HG03025 (cell line): Measurements from ENCODE around the gene AMFR.

Source experiments
- ATAC-seq: cut with Tn5 transposase; IDR thresholded peaks from one replicate; pipeline ENCODE4 v1.9.1; 2021; ENCODE audit warnings: mild to moderate bottlenecking, moderate library complexity; ENCODE audit not compliant: unreplicated experiment, low FRiP score

Gene AMFR

DNA sequence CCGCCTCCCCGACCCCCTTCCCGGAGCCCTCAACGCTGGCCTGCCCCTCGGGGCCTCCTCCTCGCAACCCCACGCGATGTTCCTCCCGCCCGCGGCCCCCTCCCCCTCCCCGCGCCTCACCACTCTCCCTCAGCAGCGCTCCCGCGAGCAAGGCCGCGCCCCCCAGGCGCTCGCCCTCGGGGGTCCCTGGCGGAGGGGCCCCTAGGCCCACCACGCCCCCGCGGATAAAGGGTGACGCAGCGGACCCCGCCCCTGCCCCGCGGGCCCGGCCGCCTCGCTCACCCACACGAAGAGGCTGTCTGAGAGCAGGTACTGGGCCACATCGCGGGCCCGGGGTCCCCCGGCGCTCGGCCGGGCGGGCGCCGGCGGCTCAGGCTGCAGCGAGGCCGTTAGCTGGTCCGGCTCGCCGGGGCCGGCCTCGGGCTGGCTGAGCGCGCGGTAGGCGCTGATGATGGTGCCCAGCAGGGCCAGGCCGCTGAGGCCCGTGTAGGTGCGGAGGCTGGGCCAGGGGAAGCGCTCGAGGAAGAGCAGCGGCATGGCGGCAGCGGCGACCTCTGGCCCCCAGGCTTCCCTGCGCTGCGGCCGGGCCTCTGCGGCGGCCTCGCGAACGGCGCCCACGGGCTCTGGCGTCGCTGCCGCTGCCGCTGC, 430 bp downstream of the AMFR start:
- peak; percentile 42 for ATAC-seq

DNA sequence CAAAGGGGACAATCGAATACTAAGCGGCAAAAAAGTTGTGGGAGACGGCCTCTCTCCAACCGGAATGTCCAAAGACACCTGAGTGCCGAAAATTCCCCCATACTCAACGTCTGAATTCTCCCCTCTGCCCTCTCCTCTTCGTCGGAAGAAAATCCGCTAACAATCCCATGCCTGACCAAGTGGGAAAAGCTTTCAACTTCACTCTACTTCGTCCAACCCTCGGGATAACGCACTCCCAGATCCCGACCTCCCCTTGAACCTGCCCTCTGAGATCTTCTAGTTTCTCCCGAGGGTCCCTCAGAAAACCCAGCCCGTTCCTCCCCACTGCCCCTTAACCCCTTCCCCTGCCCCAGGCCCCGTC, 961 bp downstream of the AMFR start:
- no peak for ATAC-seq

DNA sequence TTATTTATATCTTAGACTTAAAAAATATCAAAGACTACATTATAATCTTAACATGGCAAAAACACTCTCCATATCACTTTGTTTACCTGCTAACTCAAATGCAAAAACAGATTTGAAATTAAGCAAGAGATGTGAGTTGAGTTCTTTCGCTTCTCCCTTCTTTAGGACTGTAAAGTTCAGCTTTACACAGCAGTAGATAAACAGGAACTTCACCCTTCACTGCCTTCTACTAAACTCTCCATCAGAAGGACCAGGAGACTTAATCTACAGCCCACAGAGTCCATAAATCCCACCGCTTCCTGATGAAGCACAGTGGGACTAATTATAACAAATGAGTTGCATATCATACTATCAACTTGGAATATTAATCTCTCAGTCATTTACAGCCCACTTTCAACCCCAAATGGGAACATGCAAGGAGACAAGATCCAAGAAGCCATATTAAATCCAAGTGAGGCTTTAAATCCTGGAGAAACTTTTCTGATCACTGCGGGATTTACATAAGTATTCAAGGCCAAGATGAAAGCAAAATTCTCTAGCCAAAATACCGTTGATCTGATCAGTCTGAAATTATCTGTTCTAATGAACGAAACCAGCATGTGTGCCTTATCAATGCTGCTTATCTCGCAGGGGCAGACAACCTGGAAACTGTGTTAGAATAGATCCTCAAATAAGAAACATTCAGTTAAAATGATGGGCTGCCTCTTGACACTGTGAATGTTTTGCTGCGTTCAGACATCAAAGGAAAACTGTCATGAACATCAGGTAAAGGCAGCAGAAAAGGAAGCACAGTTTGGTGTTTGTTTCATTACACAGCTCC, 1.6 kb downstream of the AMFR start:
- ATAC-seq, result no peak

DNA sequence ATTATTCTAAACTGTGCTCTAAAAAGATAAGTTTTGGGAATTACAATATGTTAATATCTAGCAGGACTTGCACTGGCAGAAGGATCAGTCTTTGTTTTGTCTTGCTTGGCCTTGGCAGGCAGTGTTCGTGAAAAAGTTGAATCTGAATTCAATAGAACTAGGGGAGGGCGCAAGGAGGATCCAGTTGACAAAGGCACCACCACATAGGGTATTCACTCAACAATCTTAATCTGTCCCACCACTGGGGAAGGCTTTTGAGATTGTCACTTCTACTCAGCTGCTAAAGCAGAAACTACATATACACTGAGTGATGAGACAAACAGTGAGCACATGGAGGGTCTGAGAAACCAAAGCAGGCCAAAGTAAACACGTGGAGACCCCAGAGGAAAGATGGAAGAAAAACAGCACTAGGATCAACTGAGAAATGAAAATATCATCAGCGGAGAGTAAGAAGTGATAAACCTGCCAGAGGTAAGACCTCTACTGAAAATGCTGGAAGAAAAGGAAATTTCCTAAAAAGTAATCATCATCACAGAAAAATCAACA, 2.4 kb downstream of the AMFR start:
- no peak for ATAC-seq

DNA sequence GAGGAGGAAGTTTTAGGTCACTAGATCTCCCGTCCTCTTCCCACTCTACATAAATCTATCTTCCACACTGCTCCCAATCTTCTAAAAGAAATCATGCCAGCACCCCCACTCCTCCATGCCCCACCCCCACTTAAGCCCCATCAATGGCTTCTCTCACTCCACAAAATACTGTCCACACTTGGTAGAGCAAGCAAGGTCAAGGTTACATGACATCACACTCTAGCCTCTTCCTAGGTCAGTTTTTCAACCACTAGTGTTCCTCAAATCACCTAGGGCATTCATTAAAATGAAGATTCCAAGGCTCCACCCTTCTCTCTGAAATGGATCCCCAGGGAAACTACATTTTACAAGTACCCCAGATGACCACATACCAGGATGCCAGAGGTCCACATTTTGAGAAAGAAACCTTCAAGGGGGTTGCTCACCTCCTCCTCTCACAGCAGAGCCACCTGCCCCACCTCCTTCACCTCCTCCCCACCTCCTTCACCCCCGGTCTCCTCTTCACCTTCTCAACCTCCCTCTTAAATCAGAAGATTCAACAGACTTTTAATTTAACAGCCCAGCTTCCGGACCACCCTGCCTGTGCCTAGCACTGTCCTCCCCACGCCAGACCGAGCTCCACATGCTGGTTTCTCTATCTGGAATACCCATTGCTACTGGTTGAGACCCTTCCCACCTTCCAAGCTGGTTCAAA, 3.2 kb downstream of the AMFR start:
- no peak for ATAC-seq

DNA sequence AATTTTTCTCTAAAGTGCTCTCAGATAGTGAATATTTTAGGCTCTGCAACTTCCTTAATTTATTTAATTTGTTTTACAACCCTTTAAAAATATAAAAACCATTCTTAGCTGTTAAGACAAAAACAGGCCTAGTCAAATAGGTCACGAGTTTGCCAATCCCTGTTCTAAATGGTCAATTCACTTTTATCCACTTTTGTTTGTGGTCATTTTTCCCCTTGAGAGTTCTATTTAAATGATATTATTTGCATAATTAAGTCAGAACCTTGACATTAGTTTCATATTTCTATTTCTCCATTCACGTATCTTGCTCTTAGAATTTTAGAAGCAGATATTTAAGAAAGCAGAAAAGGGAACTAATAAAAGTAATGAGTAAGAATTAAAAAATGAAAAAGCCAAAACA, 4.0 kb downstream of the AMFR start:
- ATAC-seq, result no peak

DNA sequence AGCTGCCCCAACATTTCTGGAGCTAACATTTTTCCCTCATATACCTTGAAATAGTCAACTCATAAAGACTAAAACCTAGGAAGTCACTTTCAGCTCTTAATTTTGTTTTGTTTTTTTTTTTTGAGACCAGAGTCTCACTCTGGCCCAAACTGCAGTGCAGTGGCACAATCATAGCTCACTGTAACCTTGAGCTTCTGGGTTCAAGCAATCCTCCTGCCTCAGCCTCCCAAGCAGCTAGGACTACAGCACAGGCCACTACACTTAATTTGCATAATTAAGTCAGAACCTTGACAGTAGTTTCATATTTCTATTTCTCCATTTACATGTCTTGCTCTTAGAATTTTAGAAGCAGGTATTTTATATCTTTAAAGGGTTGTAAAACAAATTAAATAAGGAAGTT, 4.7 kb downstream of the AMFR start:
- no peak for ATAC-seq

DNA sequence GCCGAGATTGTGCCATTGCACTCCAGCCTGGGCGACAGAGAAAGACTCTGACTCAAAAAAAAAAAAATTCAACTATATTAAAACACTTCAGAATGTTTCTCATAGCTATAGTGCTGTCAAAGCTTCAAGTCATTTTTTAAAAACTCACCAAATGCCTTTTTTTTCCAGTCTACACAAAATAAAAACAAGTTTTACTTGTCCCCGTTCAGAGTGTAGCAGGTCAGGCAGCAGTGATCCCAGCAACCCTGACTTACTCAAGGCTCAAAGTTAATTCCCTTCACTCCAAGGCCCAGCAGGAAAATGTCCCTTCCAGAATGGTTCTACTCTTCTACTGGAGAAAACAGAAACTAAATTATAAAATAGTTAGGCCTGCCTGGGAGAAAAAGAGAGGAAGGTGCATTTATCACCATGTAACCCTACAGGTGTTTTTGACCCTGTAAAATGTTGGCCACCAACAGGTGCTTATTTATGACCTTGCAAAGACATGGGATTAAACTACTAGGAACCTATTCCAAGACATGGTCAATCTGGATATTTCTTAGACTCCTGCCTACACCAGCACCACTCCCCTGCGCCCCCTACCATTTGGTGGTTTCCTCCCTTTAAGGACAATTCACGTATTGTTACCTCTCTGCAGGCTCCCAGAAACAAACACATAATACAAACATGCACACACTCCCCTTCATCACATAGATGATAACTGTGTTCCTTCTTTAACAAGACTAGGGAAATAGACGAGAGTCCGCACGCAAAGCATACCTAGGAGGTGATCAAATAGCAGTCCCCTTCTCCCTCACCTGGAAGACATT, 5.4 kb downstream of the AMFR start:
- ATAC-seq, result no peak

DNA sequence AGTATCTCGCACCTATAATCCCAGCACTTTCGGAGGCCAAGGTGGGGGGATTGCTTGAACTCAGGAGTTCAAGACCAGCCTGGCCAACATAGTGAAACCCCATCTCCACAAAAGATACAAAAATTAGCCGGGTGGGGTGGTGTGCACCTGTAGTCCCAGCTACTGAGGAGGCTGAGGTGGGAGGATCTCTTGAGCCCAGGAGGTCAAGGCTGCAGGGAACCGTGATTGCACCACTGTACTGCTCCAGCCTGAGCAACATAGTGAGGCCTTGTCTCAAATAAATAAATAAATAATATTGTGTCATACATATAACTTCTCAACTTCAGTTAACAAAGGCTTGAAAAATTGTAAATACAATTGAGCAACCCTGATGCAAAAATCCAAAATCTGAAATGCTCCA, 8.2 kb downstream of the AMFR start:
- no peak for ATAC-seq

DNA sequence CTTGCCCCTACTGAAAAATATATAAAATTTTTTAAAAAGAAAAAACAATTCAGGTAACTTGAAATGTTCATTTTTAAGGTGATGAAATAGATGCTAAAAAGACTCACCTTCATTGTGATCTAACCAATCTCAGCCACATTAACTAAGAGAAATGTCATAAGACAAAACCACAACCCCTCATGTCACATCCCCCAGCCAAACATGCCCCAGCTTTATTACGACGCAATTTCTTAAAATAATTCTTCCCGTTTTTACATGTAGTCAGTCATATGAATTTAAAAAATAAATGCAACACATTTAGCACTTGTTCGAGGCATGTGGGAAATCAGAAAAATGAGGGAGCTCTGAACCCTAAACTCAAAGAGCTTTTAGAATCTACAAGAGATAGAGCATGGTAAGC, 9.5 kb downstream of the AMFR start:
- no peak for ATAC-seq

DNA sequence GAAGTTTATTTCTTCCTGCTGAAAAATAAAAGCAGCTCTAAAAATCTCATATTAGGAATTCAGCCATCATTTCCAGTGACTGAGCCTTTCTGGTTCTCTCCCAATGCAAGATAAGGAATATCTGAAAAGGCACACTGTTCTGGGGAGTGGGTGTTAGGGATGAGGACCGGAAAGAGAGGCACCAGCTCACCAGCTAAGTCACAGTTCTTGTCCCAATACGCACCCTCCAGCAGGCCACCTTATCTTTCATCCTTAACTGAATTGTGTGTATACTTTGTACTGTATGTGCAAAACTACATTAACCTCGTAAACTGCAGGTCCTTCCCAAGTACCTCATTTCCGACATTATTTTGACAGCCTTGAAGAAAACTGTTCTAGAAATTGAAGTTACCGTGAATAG, 11.0 kb downstream of the AMFR start:
- ATAC-seq, result no peak

DNA sequence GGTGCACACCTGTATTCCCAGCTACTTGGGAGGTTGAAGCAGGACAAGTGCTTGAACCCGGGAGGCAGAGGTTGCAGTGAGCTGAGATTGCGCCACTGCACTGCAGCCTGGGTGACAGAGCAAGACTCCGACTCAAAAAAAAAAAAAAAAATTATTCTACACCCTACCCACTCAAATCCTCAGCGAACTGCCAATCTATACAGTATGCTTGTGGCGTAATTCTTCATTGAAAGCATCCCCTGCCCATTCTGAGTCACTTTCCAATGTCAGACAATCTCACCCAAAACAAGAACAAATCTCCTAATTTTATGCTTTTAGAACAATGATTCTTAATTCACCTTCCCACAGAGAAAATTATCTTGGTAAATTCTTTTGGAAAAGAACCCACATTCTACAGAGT, 12.0 kb downstream of the AMFR start:
- ATAC-seq, result no peak

DNA sequence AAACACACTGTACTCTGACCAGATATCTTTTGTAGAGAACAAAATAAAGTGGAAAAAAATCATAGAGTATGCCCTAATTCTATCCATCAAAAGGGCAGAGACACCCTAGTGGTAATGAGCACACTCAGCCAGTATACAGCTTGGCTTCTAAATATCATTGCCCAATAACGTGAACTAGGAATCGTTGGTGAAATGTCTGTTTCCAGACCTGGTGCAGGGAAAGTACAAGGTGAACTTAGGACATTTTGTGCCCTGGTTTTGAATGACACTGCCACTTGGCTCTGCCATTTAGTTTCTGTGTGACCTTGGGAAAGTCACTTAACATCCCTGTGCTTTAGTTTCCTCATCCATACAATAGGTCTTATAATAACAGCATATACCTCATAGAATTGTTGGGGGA, 13.7 kb downstream of the AMFR start:
- no peak for ATAC-seq

DNA sequence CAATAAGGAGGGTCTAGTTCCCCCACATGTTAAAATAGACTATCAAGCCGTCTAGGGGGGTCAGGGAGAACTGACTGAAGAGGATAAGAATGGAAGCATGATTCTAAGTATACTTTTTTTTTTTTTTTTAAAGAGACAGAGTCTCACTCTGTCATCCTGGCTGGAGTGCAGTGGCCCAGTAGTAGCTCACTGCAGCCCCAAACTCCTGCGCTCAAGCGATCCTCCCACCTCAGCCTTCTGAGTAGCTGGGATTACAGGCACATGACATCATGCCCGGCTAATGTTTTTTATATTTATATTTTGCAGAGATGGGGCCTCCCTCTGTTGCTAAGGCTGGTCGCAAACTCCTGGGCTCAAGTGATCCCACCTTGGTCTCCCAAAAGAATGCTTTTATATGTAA, 14.2 kb downstream of the AMFR start:
- ATAC-seq, result no peak

DNA sequence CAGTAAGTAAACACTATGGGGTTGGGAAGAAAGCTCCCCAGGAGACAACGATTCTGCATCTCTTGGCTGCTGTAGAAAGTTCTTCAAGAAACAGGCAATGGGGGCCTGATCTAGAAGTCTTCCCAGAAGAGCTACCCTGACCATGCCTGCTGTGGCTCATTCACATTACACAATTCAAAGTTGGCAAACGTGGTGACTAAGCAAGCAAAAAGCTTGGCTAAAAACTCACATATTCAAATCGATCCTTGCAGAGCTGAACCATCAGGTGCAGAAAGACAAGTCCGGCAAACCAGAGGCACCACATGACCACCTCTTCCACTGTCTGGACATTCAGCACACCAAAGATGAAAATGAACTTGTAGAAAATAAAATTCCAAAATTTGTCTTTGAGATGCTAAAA, 16.1 kb downstream of the AMFR start:
- ATAC-seq, result no peak

DNA sequence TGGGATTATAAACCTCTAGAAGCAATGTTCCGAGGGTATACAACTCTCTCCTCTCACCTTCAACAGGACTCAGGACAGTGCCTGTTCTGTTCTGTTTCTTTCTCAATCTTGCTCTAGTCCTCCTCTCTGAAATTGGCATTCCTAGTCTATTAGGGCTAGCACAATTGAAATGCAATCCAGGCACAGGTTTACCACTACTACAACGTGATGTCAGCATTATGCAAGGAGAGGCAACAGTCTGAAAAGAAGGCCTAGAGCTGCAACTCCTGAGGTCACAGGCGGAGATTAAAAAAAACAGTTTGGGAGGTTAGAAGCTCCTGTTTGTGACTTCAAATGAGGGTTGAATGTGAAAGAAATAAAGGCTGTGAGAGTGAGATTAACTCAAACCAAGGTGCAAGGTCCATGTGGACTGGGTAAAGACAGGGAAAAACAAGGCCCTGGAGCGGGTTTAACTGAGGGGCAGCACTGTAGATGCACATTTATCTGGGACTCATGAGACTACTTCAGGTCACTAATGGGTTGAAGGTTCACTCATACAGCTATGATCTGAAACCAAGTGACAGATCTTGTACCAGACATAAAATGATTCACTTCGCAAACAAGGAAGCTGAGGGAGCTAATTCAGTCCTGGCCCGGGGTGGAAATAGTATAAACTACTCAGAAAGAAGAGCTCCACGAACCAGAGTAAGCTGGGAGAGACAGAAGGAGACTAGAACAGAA, 16.8 kb downstream of the AMFR start:
- ATAC-seq, result no peak

DNA sequence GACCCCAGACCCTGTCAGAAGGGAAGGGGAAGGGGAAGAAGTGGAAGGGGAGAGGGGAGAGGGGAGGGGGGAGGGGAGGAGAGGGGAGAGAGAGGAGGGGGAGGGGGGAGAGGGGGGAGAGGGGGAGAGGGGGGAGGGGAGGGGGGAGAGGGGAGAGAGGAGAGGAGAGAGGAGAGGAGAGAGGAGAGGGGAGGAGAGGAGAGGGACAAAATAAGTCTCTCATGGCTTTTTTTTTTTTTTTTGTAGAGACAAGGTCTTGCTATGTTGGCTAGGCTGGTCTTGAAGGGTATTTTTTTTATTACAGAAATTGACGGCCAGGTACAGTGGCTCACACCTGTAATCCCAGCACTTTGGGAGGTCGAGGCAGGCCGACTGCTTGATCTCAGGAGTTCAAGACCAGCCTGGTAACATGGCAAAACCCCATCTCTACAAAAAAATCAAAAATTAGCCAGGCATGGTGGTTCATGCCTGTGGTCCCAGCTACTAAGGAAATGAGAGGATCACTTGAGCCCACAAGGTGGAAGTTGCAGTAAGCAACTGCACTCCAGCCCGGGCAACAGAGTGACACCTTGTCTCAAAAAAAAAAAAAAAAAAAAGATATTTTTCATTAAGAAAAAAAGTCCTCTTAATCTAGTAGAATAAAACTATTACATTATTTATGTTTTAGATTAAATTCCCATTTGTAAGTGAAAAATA, 19.2 kb downstream of the AMFR start:
- ATAC-seq, result no peak

DNA sequence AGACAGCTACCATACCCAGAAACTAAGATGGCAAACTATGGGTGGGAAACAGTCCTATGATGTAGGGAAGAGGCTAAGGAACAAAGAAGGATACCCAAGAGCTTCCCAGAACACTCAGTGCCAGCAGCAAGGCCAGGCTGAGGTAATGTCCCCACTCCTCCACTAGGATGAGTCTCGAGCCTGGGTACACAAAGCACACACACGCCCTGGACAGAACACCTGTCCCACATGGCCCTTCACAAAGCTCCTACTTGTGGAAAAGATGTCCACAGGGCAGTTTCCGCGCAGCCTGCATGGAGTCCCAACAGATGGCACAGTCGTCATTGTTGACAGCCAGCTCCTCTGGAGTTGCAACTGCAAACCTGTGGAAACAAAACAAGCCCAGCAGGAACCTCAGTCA, 23.9 kb downstream of the AMFR start:
- ATAC-seq, result no peak

DNA sequence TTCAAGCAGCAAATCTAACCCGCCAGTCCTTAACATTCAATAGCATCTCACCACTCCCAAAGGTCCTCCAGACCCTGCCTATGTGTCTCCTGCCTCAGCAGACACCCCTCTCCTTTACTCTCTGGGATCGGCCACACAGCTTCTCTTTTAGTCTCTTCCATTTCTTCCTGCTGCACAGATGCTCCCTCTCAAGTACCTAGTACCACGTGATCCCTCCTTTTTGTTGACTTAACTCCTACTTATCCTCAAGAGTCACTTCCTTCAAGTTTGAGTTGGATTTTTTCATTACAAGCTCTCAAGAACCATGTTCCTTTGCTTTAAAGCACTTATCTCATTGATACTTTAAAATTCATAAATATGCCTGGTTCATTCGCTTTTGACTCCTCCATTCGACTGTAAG, 24.9 kb downstream of the AMFR start:
- ATAC-seq, result no peak

DNA sequence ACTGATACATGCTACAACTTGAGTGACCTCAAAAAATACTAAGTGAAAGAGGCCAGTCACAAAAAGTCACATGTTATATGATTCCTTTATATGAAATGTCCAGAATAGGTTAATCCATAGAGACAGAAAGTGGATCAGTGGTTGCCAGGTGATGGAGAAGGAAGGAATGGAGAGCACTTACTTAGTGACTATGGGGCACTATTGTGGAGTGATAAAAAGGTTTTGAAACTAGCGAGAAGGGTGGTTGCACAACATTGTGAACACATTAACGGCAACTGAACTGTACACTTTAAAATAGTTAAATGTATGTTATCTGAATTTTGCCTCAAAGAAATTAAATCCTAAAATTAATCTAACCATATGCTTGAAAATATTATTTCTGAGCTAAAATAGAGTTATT, 25.9 kb downstream of the AMFR start:
- ATAC-seq, result no peak
